Suprapubic skin (tissue), 3 donors: Measurements from ENCODE around the gene IQGAP3.

Experiments
- CTCF ChIP-seq, 2 donors: fragments of 200-600 bp in 1 of 2; fragments of 450-650 bp in 1 of 2; sonication (generic) in 1 of 2; IDR thresholded peaks; one replicate each; pipeline ENCODE4 v1.5.1; 2016 to 2019; ENCODE audit warnings: antibody characterized with exemption in 2 of 2, mild to moderate bottlenecking in 1 of 2, moderate library complexity in 1 of 2
- POLR2A ChIP-seq, 2 donors: fragments of 450-650 bp; IDR thresholded peaks; one replicate each; pipeline ENCODE4 v1.6.1; 2017; ENCODE audit warnings: antibody characterized with exemption in 2 of 2, mild to moderate bottlenecking in 2 of 2, moderate library complexity in 2 of 2

GRCh38 chr1:156591432-156592157 lies 19.2 kb upstream of the IQGAP3 start, which contains the start of gene NAXE:
- TF ChIP-seq POLR2A (IDR thresholded peaks at IDR 0.05), result peak in 1 of 2 donors; percentile 61
- no peak for TF ChIP-seq CTCF (IDR thresholded peaks at IDR 0.05)
